Activated naive CD4-positive, alpha-beta T cell treated with anti-CD3 and anti-CD28 coated beads for 36 hours (primary cell): Measurements from ENCODE around the gene VPS33A. TPM values are rescaled to one million over a fixed set of nuclear protein-coding genes. Genes with fewer than 3 reads are reported as not detected.
A peak's percentile ranks its signal among the peaks of the same experiment; 100 is the strongest.
"Not testable (repeated sequence)": the region's sequence is repeated elsewhere in the genome, so short reads cannot be mapped to it uniquely, and the experiment has no call there.

Experiments used
- CTCF ChIA-PET: fragments of 350-600 bp; sonication (Branson Sonifier 250); formaldehyde crosslinking; loops from one replicate; lab custom pipeline; 2021; ENCODE audit warnings: antibody characterized with exemption; lab: Charles Lee
- DNase-seq: peaks from one replicate; pipeline ENCODE4 v3.0.0-alpha.2; 2020
- H3K27ac Mint-ChIP-seq: one replicate; pipeline ENCODE4 v1.8.0; 2021; ENCODE audit warnings: mild to moderate bottlenecking, mixed read lengths
- H3K27me3 Mint-ChIP-seq: one replicate; pipeline ENCODE4 v1.8.0; 2021; ENCODE audit warnings: low read depth, mixed read lengths
- H3K36me3 Mint-ChIP-seq: one replicate; pipeline ENCODE4 v1.8.0; 2021; ENCODE audit warnings: low read depth, mixed read lengths
- H3K4me1 Mint-ChIP-seq: one replicate; pipeline ENCODE4 v1.8.0; 2021; ENCODE audit warnings: low read depth, mixed read lengths
- H3K4me3 Mint-ChIP-seq: one replicate; pipeline ENCODE4 v1.8.0; 2021; ENCODE audit warnings: mild to moderate bottlenecking, moderate library complexity, mixed read lengths
- H3K9me3 Mint-ChIP-seq: one replicate; pipeline ENCODE4 v1.8.0; 2021; ENCODE audit warnings: mixed read lengths
- intact Hi-C: fragments of 100-400 bp; cut with micrococcal nuclease; formaldehyde crosslinking; loops from one replicate; pipeline ENCODE4 v1.15.1; 2023
- total RNA-seq, 2 experiments: library from RNA; stranded (reverse); gene quantifications; one replicate each; pipeline ENCODE4 v1.2.3, GENCODE V29; 2021

VPS33A gene
- total RNA-seq, 2 experiments from 2014 or later, result 15.9 to 17.2 TPM

DNA sequence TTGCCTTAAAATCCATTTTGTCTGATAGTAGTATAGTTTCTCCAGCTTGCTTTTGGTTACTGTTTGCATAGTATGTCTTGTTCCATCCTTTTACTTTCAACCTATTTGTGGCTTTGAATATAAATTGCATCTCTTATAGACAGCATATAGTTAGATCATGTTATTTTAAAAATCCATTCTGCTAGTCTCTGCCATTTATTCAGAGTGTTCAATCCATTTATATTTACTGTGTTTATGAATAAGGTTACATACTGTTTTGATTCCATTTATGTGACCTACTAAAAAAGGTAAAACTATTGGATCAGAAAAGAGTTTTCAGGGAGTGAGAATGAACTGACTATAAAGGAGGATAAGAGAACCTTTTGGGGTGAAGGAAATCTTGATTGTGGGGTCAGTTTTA lies 29.6 kb upstream of the VPS33A start:
- Mint-ChIP-seq H3K27ac (no peak overlapping the region), H3K9me3 (no peaks in the 10 kb centered on the region), H3K4me1 (no peaks in the 10 kb centered on the region), H3K27me3 (no peaks in the 10 kb centered on the region), H3K4me3 (no peak overlapping the region), H3K36me3 (peaks cover 16% of the 10 kb centered on the region)
- CTCF ChIA-PET, result interaction anchor here (1.4 kb wide), 1 partner anchor 11 kb away, joined by 3 read pairs; no protein-coding TSS in a partner anchor
- DNase-seq, result no peak
- intact Hi-C loops, result no loop called here

GRCh38 chr12:122293081-122293480 lies 26.8 kb upstream of the VPS33A start:
- no peaks in the 10 kb centered on the region for H3K27me3 Mint-ChIP-seq

DNA sequence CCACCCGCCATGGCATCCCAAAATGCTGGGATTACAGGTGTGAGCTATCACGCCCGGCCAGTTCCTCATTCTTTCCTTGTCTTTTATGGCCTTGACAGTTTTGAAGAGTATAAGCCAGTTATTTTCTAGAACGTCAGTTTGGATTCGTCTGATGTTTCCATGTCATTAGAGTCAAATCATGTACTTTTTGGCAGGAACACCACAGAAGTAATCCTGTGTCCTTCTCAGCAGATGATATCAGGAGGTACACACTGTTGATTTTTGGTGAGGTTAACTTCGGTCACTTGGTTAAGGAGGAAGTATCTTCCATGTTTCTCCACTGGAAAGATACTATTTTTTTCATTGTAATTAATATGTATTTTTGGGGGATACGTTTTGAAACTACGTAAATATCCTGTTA lies 25.1 kb upstream of the VPS33A start:
- DNase-seq, result no peak
- peaks cover 2% of the 10 kb centered on the region for H3K4me1 Mint-ChIP-seq
- CTCF ChIA-PET, result interaction anchor here (1.0 kb wide), 1 partner anchor 65 kb away, joined by 3 read pairs; no protein-coding TSS in a partner anchor
- H3K9me3 Mint-ChIP-seq, result no peaks in the 10 kb centered on the region
- no peak overlapping the region for H3K27ac Mint-ChIP-seq
- H3K36me3 Mint-ChIP-seq, result peaks cover 11% of the 10 kb centered on the region
- H3K27me3 Mint-ChIP-seq, result no peaks in the 10 kb centered on the region
- H3K4me3 Mint-ChIP-seq, result no peak overlapping the region
- intact Hi-C loops, result no loop called here

More at GRCh38 chr12:122293081-122293480, 26.8 kb upstream of the VPS33A start:
- CTCF ChIA-PET, result no interaction called here
- no peaks in the 10 kb centered on the region for H3K9me3 Mint-ChIP-seq
- H3K27ac Mint-ChIP-seq, result no peak overlapping the region
- H3K4me1 Mint-ChIP-seq, result peaks cover 2% of the 10 kb centered on the region
- H3K36me3 Mint-ChIP-seq, result peaks cover 13% of the 10 kb centered on the region
- intact Hi-C loops, result no loop called here
- no peak overlapping the region for H3K4me3 Mint-ChIP-seq
- DNase-seq, result no peak

DNA sequence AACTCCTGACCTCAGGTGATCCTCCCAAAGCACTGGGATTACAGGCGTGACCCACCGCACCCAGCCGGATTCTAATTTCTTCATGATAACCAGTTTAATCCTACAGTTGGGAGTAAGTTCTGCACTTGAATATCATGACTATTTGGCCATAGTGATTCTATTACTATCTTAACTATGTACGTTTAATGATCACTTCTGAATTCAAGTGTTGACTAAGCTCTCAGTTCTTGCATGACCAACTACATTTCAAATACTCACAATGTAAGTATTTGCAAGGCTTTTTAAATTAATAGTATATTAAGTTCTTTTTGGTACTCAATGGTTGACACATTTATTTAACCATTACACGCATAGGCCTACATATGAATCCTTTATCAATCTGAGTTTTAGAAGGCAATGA lies 17.4 kb upstream of the VPS33A start:
- no peak for DNase-seq
- no peaks in the 10 kb centered on the region for H3K9me3 Mint-ChIP-seq
- intact Hi-C loops, result no loop called here
- no peak overlapping the region for H3K27ac Mint-ChIP-seq
- CTCF ChIA-PET, result no interaction called here
- H3K27me3 Mint-ChIP-seq, result no peaks in the 10 kb centered on the region
- H3K36me3 Mint-ChIP-seq, result peaks cover 4% of the 10 kb centered on the region
- no peak overlapping the region for H3K4me3 Mint-ChIP-seq
- H3K4me1 Mint-ChIP-seq, result no peaks in the 10 kb centered on the region

GRCh38 chr12:122282061-122282460 lies 15.8 kb upstream of the VPS33A start:
- CTCF ChIA-PET, result interaction anchor here (0.6 kb wide), 1 partner anchor 263 kb away, joined by 3 read pairs; no protein-coding TSS in a partner anchor
- H3K4me3 Mint-ChIP-seq, result no peak overlapping the region
- H3K36me3 Mint-ChIP-seq, result peaks cover 4% of the 10 kb centered on the region
- intact Hi-C loops, result no loop called here
- H3K4me1 Mint-ChIP-seq, result no peaks in the 10 kb centered on the region
- no peaks in the 10 kb centered on the region for H3K9me3 Mint-ChIP-seq
- DNase-seq, result no peak
- no peaks in the 10 kb centered on the region for H3K27me3 Mint-ChIP-seq
- H3K27ac Mint-ChIP-seq, result no peak overlapping the region

DNA sequence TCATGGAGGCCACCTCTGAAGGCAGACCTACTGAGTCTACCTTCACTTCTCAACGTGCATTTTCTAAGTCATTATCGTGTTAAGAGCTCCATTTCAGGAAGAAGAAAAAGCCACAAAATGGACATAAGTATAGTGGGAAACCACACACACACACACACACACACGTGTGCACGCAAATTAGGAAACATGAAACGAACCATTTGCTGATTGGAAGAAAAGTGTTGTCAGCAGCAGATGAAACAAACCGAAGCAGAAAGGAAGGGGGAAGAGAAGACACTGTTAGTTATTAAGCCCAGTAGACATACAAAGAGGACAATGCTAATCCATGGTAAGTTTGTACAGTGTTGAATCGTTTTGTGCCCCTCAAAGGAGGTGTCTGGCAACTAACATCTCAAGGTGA lies 9.9 kb upstream of the VPS33A start:
- intact Hi-C loops, result no loop called here
- no peak for DNase-seq
- H3K36me3 Mint-ChIP-seq, result peaks cover 8% of the 10 kb centered on the region
- no peaks in the 10 kb centered on the region for H3K4me1 Mint-ChIP-seq
- H3K4me3 Mint-ChIP-seq, result no peak overlapping the region
- H3K9me3 Mint-ChIP-seq, result no peaks in the 10 kb centered on the region
- CTCF ChIA-PET, result no interaction called here
- no peaks in the 10 kb centered on the region for H3K27me3 Mint-ChIP-seq
- no peak overlapping the region for H3K27ac Mint-ChIP-seq

- CTCF ChIA-PET, result interaction anchor here (0.8 kb wide), 1 partner anchor 136 kb away, joined by 3 read pairs; no protein-coding TSS in a partner anchor
- Mint-ChIP-seq H3K27me3 (no peaks in the 10 kb centered on the region), H3K4me3 (no peak overlapping the region), H3K27ac (no peak overlapping the region), H3K4me1 (no peaks in the 10 kb centered on the region), H3K36me3 (peaks cover 8% of the 10 kb centered on the region), H3K9me3 (no peaks in the 10 kb centered on the region)
- no peak for DNase-seq
- intact Hi-C loops, result no loop called here
These were observed 9.2 kb upstream of the VPS33A start for GRCh38 chr12:122275459-122275858.

GRCh38 chr12:122265886-122266229 lies 436 bp downstream of the VPS33A start:
- Mint-ChIP-seq H3K4me3 (peak overlapping the region; percentile 94), H3K36me3 (peaks cover 6% of the 10 kb centered on the region), H3K27me3 (peaks cover 3% of the 10 kb centered on the region), H3K9me3 (no peaks in the 10 kb centered on the region), H3K4me1 (peaks cover 23% of the 10 kb centered on the region), H3K27ac (peak overlapping the region; percentile 96)
- intact Hi-C loops, result loop anchor here (1.0 to 5.0 kb wide), 6 partner anchors 22 to 261 kb away; partner anchors contain the start of genes B3GNT4, DIABLO and KNTC1
- CTCF ChIA-PET, result no interaction called here
- peak; percentile 38 for DNase-seq

GRCh38 chr12:122265476-122265875 lies 818 bp downstream of the VPS33A start:
- Mint-ChIP-seq H3K27ac (peak overlapping the region; percentile 96), H3K9me3 (no peaks in the 10 kb centered on the region), H3K4me1 (peaks cover 23% of the 10 kb centered on the region), H3K27me3 (peaks cover 3% of the 10 kb centered on the region), H3K4me3 (peak overlapping the region; percentile 94), H3K36me3 (peaks cover 6% of the 10 kb centered on the region)
- CTCF ChIA-PET, result no interaction called here
- no peak for DNase-seq
- intact Hi-C loops, result loop anchor here (5.0 kb wide), 2 partner anchors 63 to 213 kb away; partner anchors contain the start of gene B3GNT4

DNA sequence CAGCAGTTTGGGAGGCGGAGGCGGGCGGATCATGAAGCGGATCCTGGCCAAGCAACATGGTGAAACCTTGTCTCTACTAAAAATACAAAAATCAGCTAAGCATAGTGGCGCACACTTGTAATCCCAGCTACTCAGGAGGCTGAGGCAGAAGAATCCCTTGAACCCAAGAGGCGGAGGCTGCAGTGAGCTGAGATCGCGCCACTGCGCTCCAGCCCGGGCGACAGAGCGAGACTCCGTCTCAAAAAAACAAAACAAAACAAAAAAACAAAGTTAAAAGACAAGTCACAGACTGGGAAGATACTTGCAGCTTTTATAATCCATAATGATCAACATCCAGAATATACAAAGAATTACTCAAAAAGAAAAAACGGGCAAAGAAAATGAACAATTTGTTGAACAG lies 5.6 kb downstream of the VPS33A start:
- DNase-seq, H3K27ac Mint-ChIP-seq, H3K27me3 Mint-ChIP-seq, H3K9me3 Mint-ChIP-seq, H3K4me3 Mint-ChIP-seq, intact Hi-C loops: not testable (repeated sequence)
- CTCF ChIA-PET, result interaction anchor here (0.7 to 2.2 kb wide), 2 partner anchors 16 to 22 kb away, joined by 3 to 7 read pairs; no protein-coding TSS in a partner anchor
- peaks cover 19% of the 10 kb centered on the region for H3K4me1 Mint-ChIP-seq
- peaks cover 15% of the 10 kb centered on the region for H3K36me3 Mint-ChIP-seq

DNA sequence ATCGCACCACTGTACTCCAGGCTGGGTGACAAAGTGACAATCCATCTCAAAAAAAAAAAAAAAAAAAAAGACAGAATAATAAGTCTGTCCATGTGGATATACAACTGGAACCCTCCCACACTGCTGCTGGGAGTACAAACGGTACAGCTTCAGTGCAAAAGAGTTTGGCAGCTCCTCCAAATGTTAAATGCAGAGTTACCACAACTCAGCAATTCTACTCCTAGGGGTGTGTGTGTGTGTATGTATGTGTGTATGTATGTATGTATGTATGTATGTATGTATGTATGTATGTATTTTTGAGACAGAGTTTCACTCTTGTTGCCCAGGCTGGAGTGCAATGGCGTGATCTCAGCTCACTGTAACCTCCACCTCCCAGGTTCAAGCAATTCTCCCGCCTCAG lies 7.4 kb downstream of the VPS33A start:
- H3K4me3 Mint-ChIP-seq, H3K4me1 Mint-ChIP-seq, H3K27me3 Mint-ChIP-seq, DNase-seq, H3K9me3 Mint-ChIP-seq, CTCF ChIA-PET, H3K27ac Mint-ChIP-seq, intact Hi-C loops: not testable (repeated sequence)
- H3K36me3 Mint-ChIP-seq, result peaks cover 15% of the 10 kb centered on the region

- DNase-seq, intact Hi-C loops, H3K27me3 Mint-ChIP-seq, H3K9me3 Mint-ChIP-seq, H3K27ac Mint-ChIP-seq, H3K4me3 Mint-ChIP-seq, CTCF ChIA-PET, H3K4me1 Mint-ChIP-seq: not testable (repeated sequence)
- peaks cover 15% of the 10 kb centered on the region for H3K36me3 Mint-ChIP-seq
These were observed 7.8 kb downstream of the VPS33A start for GRCh38 chr12:122258462-122258861.

DNA sequence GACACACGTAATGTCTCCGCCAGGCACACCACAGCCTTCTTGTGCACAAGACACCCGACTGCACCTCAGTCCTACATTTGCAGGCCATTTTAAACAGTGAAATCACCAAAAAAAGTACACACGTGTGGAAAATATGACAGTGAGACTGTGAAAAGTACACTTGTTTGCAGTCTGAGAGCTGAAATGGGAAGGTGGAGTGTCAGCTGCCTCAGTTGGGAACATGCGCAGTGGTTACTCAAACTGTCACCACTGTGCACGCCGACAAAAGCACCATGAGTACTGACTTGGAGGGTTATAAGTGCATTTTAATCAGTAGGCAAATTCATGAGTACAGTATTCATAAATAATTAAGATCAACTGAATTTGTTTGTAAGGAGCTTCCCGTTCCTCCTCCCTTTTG lies 15.8 kb downstream of the VPS33A start:
- intact Hi-C loops, result no loop called here
- Mint-ChIP-seq H3K36me3 (peaks cover 4% of the 10 kb centered on the region), H3K4me3 (no peak overlapping the region), H3K27me3 (no peaks in the 10 kb centered on the region), H3K27ac (no peak overlapping the region), H3K4me1 (peaks cover 7% of the 10 kb centered on the region), H3K9me3 (no peaks in the 10 kb centered on the region)
- no peak for DNase-seq
- CTCF ChIA-PET, result no interaction called here
